ENCODE measurements around the gene TMEM17.

The TMEM17 gene

DNA sequence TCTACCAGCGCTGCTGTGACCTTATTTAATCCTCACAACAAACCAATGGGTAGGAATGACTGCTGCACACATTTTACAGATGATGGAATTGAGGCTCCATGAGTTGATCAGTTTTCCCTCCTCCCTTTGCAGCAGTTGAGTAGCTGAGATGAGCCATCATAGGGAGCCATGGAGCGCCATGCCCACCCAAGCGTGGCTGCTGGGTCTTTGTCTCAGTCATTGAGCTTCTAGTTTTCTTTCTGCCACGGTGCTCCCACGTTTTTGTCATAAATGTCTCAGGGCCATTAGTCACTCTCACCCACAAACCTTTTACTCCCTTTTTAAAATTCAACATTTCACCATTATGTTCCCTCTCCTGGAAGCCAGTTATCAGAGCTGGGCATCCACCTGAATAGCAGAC lies 45.8 kb downstream of the TMEM17 start:
- DNase-seq (ENCODE audit: insufficient read length, low spot score) (no peak), FAIRE-seq (no peak)
- no peak for TF ChIP-seq POLR2A (IDR thresholded peaks at IDR 0.05; ENCODE audit: low read depth, low read length)
- TF ChIP-seq TAF1 (IDR thresholded peaks at IDR 0.05; ENCODE audit: low read depth, low read length), result no peak
- no peak for TF ChIP-seq POLR2AphosphoS5 (IDR thresholded peaks at IDR 0.05; ENCODE audit: low read depth, low read length)
- no peak for TF ChIP-seq SPI1 (IDR thresholded peaks at IDR 0.05; ENCODE audit: low read depth, low read length)
- TF ChIP-seq POU2F2 (IDR thresholded peaks at IDR 0.05; ENCODE audit: low read depth, low read length), result no peak
- TF ChIP-seq PAX5 (IDR thresholded peaks at IDR 0.05; ENCODE audit: insufficient read depth, low read length, severe bottlenecking), result no peak

DNA sequence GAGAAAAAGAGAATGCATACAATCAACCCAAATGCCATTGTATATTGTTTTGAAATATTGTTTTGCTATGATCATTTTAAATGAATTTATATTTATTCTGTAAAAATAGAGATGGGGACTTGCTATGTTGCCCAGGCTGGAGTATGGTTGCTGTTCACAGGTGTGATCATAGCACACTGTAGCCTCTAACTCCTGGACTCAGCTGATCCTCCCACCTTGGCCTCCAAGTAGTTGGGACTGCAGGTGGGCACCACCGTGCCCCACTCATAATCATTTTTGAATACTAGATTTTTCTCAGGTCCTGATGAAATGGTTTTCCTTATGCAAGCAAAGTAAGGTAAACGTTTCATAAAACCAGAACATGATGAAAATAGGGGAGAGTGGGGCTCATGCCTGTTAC lies 46.3 kb downstream of the TMEM17 start:
- TF ChIP-seq POU2F2 (IDR thresholded peaks at IDR 0.05; ENCODE audit: low read depth, low read length), result no peak
- no peak for TF ChIP-seq POLR2A (IDR thresholded peaks at IDR 0.05; ENCODE audit: low read depth, low read length)
- TF ChIP-seq TAF1 (IDR thresholded peaks at IDR 0.05; ENCODE audit: low read depth, low read length), result no peak
- TF ChIP-seq POLR2AphosphoS5 (IDR thresholded peaks at IDR 0.05; ENCODE audit: low read depth, low read length), result no peak
- DNase-seq (ENCODE audit: insufficient read length, low spot score), result no peak
- no peak for FAIRE-seq

DNA sequence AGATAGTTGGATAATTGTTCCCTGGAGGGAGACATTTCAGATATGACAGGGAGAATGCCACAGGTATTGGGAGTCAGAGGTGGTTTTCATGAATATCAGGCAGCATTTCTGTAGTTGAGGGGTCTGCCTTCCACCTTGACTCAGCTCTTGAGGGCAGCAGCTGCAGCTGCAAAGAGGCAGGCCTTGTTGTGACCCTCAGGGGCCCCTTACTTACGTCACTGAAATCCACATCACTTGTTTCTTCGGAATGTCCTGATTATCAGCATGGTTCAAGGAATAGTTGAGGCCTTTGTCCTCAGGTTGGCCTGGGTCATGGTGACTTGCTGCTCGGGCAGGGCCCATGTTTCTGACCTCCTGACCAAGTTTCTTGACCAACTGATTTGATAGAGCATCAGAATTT lies 46.9 kb downstream of the TMEM17 start:
- FAIRE-seq, result no peak
- no peak for TF ChIP-seq POLR2AphosphoS5 (IDR thresholded peaks at IDR 0.05; ENCODE audit: low read depth, low read length)
- TF ChIP-seq SPI1 (IDR thresholded peaks at IDR 0.05; ENCODE audit: low read depth, low read length), result no peak
- no peak for TF ChIP-seq PAX5 (IDR thresholded peaks at IDR 0.05; ENCODE audit: insufficient read depth, low read length, severe bottlenecking)
- TF ChIP-seq TAF1 (IDR thresholded peaks at IDR 0.05; ENCODE audit: low read depth, low read length), result no peak
- no peak for TF ChIP-seq POU2F2 (IDR thresholded peaks at IDR 0.05; ENCODE audit: low read depth, low read length)
- TF ChIP-seq POLR2A (IDR thresholded peaks at IDR 0.05; ENCODE audit: low read depth, low read length), result no peak
- DNase-seq (ENCODE audit: insufficient read length, low spot score), result no peak

DNA sequence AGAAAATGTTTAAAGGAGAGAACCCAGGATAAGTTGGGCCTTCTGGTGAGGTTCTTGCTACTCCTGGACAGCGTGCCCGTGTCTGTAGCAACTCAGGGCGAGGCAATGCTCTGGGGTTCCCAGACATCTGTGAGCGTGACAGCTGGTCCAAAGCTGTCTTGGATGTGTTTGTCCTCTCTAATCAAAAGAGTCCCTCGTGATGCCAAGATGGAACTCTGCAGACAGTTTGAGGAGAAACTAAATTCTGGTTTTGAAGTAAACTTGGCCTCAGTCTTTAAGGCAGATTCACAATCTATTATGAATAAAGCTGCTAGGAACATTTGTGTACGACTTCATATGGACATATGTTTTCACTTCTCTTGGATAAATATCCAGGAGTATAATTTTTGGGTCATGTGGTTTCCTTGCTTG lies 47.3 kb downstream of the TMEM17 start:
- no peak for TF ChIP-seq TAF1 (IDR thresholded peaks at IDR 0.05; ENCODE audit: low read depth, low read length)
- TF ChIP-seq POLR2AphosphoS5 (IDR thresholded peaks at IDR 0.05; ENCODE audit: low read depth, low read length), result no peak
- no peak for TF ChIP-seq POLR2A (IDR thresholded peaks at IDR 0.05; ENCODE audit: low read depth, low read length)
- no peak for TF ChIP-seq SPI1 (IDR thresholded peaks at IDR 0.05; ENCODE audit: low read depth, low read length)
- TF ChIP-seq POU2F2 (IDR thresholded peaks at IDR 0.05; ENCODE audit: low read depth, low read length), result no peak
- no peak for TF ChIP-seq PAX5 (IDR thresholded peaks at IDR 0.05; ENCODE audit: insufficient read depth, low read length, severe bottlenecking)
- DNase-seq (ENCODE audit: insufficient read length, low spot score), result no peak
- FAIRE-seq, result no peak

DNA sequence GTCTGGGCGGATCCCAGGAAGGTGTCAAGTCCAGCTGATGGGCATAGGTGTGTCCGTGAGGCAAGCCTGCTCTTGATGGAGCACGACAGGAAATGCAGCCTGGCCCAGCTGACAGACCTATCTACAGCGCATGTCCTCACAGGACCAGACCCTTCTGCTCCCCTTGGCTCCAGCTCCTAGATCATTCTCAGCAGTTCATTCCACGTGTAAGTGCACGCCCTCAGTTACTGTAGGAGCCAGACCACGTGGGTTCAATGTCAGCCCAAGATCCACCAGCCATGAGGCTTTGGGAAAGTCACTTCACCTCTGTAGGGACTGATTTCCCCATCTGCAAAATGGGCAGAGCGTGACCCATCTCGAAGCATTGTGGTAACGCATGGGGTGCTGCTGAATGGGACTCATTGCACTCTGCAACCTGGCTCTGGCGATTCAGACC lies 47.8 kb downstream of the TMEM17 start:
- TF ChIP-seq POLR2A (IDR thresholded peaks at IDR 0.05; ENCODE audit: low read depth, low read length), result no peak
- no peak for TF ChIP-seq PAX5 (IDR thresholded peaks at IDR 0.05; ENCODE audit: insufficient read depth, low read length, severe bottlenecking)
- no peak for TF ChIP-seq TAF1 (IDR thresholded peaks at IDR 0.05; ENCODE audit: low read depth, low read length)
- no peak for TF ChIP-seq SPI1 (IDR thresholded peaks at IDR 0.05; ENCODE audit: low read depth, low read length)
- no peak for TF ChIP-seq POLR2AphosphoS5 (IDR thresholded peaks at IDR 0.05; ENCODE audit: low read depth, low read length)
- TF ChIP-seq POU2F2 (IDR thresholded peaks at IDR 0.05; ENCODE audit: low read depth, low read length), result no peak
- DNase-seq (ENCODE audit: insufficient read length, low spot score) (no peak), FAIRE-seq (no peak)

DNA sequence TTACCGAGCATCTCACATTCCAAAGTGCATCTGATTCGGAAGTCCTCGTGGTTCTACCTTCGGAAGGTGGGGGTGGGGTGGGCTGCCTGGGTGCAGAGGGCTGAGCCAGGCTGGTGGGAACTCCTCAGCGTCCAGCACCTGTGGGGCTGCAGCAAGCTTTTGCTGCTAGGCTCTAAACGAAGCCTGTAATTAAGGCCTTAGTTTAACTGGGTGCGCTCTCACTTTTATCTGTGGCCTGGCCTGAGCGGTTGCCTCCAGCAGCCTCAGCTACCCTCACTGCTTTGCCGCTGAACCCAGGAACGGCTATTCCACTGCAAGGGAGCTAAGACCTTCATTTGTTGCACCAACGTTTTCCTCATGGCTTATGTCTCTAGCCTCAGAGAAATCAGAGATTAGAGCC lies 48.4 kb downstream of the TMEM17 start:
- no peak for DNase-seq (ENCODE audit: insufficient read length, low spot score)
- no peak for TF ChIP-seq TAF1 (IDR thresholded peaks at IDR 0.05; ENCODE audit: low read depth, low read length)
- no peak for TF ChIP-seq POU2F2 (IDR thresholded peaks at IDR 0.05; ENCODE audit: low read depth, low read length)
- no peak for TF ChIP-seq POLR2A (IDR thresholded peaks at IDR 0.05; ENCODE audit: low read depth, low read length)
- TF ChIP-seq SPI1 (IDR thresholded peaks at IDR 0.05; ENCODE audit: low read depth, low read length), result no peak
- no peak for TF ChIP-seq POLR2AphosphoS5 (IDR thresholded peaks at IDR 0.05; ENCODE audit: low read depth, low read length)
- no peak for FAIRE-seq

DNA sequence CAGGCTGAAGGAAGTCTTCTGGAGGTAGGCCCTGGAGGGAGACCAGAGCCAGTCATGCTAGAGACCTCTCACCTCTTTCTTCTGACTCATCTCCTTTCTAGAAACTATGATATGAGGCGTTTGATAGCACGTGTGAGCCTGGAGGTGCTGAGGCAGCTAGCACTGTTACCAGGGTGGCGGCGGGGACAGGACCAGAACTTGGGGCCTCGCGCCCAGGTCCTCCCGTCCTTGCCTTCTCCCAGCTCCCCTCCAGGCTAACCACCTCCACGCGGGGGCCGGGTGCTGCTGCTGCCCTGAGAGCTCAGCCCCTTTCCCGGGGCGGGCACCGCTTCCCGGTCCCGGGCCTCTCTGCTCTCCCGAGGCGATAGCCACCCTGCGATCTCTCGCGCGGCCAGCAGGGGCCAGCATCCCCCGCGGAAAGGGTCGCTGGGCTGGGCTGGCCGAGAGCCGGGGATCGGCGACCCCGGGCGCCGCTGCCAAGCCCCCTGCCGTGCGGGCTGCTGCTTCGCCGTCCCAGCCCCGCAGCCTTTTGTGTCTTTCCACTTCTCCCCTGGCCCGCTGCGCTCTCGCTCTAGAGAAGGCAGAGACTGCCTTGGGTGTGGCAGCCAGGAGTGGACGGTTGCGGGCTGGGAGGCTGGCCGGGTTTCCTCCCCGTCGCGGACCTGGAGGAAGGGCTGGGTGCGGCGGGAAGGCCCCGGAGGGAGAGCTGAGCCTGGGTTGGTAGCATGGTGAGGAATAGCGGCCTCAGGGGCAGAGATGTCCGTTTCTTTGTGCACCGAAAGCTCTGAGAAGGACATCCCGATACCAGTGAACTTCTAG lies 49.1 kb downstream of the TMEM17 start:
- TF ChIP-seq PAX5 (IDR thresholded peaks at IDR 0.05; ENCODE audit: insufficient read depth, low read length, severe bottlenecking), result no peak
- no peak for TF ChIP-seq TAF1 (IDR thresholded peaks at IDR 0.05; ENCODE audit: low read depth, low read length)
- no peak for TF ChIP-seq POLR2A (IDR thresholded peaks at IDR 0.05; ENCODE audit: low read depth, low read length)
- TF ChIP-seq SPI1 (IDR thresholded peaks at IDR 0.05; ENCODE audit: low read depth, low read length), result no peak
- FAIRE-seq (peak; percentile 74), DNase-seq (ENCODE audit: insufficient read length, low spot score) (peak; percentile 86)

DNA sequence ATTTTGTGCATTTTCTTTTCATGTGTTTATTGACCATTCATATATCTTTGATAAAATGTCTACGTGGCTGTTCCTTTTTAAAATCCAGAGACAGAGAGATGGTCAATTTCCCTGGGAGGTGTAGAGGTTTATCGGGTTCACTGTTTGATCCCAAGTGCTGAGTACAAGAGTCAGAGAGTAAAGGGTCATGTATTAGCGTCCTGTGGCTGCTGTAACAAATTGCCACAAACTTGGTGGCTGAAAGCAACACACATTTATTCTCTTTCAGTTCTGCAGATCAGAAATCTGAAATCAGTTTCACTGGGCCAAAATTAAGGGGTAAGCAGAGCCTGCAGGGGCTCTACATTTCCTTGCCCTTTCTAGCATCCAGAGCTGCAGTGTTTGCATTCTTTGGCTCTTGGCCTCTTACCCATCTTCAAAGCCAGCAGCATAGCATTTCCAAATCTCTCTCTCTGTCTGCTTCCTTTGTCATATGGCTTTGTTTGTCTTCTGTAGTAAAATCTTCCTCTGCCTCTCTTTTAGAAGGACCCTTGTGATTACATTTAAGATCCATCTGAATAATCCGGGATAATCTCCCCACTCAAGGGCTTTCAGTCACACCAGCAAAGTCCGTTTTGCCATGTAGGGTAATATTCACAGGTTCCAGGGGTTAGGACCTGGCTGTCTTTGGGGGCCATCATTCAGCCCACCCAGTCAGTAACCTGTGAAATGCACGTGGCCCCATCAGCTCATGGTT lies 49.9 kb downstream of the TMEM17 start:
- no peak for TF ChIP-seq POLR2AphosphoS5 (IDR thresholded peaks at IDR 0.05; ENCODE audit: low read depth, low read length)
- no peak for TF ChIP-seq POU2F2 (IDR thresholded peaks at IDR 0.05; ENCODE audit: low read depth, low read length)
- no peak for TF ChIP-seq TAF1 (IDR thresholded peaks at IDR 0.05; ENCODE audit: low read depth, low read length)
- no peak for TF ChIP-seq SPI1 (IDR thresholded peaks at IDR 0.05; ENCODE audit: low read depth, low read length)
- no peak for TF ChIP-seq POLR2A (IDR thresholded peaks at IDR 0.05; ENCODE audit: low read depth, low read length)
- no peak for TF ChIP-seq PAX5 (IDR thresholded peaks at IDR 0.05; ENCODE audit: insufficient read depth, low read length, severe bottlenecking)
- no peak for DNase-seq (ENCODE audit: insufficient read length, low spot score)
- no peak for FAIRE-seq

DNA sequence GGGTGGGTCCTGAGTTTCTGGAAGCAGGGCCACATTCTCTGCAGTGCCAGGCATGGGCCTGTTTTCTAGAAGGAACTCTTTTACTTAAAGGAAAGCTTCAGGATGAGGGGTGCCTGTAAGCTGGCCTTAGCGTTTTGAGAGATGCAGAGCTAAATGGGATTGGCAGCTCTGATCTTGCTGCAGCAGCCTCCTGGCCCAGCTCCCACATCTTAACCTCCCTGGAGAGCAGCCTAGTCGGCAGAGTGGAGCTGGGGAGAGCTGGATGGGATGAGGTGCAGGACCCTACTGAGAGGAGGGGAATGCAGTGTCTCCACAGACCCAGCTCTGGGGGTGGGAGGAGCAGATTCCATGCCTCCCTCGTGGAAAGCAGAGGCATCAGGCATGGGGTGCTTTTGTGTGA lies 52.0 kb downstream of the TMEM17 start:
- DNase-seq (ENCODE audit: insufficient read length, low spot score), result no peak
- TF ChIP-seq POLR2AphosphoS5 (IDR thresholded peaks at IDR 0.05; ENCODE audit: low read depth, low read length) (no peak), PAX5 (IDR thresholded peaks at IDR 0.05; ENCODE audit: insufficient read depth, low read length, severe bottlenecking) (no peak)
- no peak for FAIRE-seq
